ENCODE measurements around the gene STK26. TPM values are rescaled to one million over a fixed set of nuclear protein-coding genes. Genes with fewer than 3 reads are reported as not detected.

Gene STK26
- total and polyA plus RNA-seq, 2 donors (not counting 3 experiments of a cell fraction or from before 2014, with no cell fraction given), result 0.87 to 3.7 TPM

- H3K36me3 ChIP-seq (ENCODE audit: control insufficient read depth in 2 of 2, extremely low read depth in 1 of 2, insufficient read depth in 2 of 2, low read length in 2 of 2), result no peaks in the 10 kb centered on the region
- ChIA-PET POLR2A (no interaction called here), CTCF (no interaction called here)
- H3K9me1 ChIP-seq (replicated peaks; ENCODE audit: control insufficient read depth, extremely low read depth, insufficient read depth, low read length), result no peaks in the 10 kb centered on the region
- H3K4me1 ChIP-seq (ENCODE audit: control insufficient read depth, extremely low read depth, insufficient read depth, low read length), result peaks cover 11% of the 10 kb centered on the region
- dilution Hi-C loops (cut with MboI; ENCODE audit: extremely low pct_ligation_motif_present, low sequenced_read_pairs) (no loop called here), intact Hi-C loops (cut with micrococcal nuclease) (no loop called here)
- no peaks in the 10 kb centered on the region for H4K20me1 ChIP-seq (replicated peaks; ENCODE audit: control insufficient read depth, extremely low read depth, insufficient read depth, low read length)
- H2AFZ ChIP-seq (ENCODE audit: low read depth, low read length), result no peak overlapping the region
- H3K4me2 ChIP-seq (ENCODE audit: insufficient read depth, low read length), result no peak overlapping the region
- TF ChIP-seq GATA2 (IDR thresholded peaks at IDR 0.05; ENCODE audit: insufficient read depth, insufficient read length, low read depth, low read length), result peak; percentile 25
- TF ChIP-seq, protein P1, sequence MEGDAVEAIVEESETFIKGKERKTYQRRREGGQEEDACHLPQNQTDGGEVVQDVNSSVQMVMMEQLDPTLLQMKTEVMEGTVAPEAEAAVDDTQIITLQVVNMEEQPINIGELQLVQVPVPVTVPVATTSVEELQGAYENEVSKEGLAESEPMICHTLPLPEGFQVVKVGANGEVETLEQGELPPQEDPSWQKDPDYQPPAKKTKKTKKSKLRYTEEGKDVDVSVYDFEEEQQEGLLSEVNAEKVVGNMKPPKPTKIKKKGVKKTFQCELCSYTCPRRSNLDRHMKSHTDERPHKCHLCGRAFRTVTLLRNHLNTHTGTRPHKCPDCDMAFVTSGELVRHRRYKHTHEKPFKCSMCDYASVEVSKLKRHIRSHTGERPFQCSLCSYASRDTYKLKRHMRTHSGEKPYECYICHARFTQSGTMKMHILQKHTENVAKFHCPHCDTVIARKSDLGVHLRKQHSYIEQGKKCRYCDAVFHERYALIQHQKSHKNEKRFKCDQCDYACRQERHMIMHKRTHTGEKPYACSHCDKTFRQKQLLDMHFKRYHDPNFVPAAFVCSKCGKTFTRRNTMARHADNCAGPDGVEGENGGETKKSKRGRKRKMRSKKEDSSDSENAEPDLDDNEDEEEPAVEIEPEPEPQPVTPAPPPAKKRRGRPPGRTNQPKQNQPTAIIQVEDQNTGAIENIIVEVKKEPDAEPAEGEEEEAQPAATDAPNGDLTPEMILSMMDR (IDR thresholded peaks at IDR 0.05; ENCODE audit: extremely low read depth in 1 of 2, insufficient read depth in 1 of 2, low read depth in 1 of 2, low read length in 2 of 2), result no peak
- TF ChIP-seq POLR2AphosphoS5 (IDR thresholded peaks at IDR 0.05; ENCODE audit: insufficient read depth, low read depth, low read length), result no peak
- TF ChIP-seq EZH2 (IDR thresholded peaks at IDR 0.05; ENCODE audit: borderline replicate concordance, low read depth, low read length, severe bottlenecking), result no peak
- peak; percentile 31 for TF ChIP-seq JUN (IDR thresholded peaks at IDR 0.05; ENCODE audit: borderline replicate concordance, insufficient read depth, insufficient read length, low read depth)
- TF ChIP-seq MYC (IDR thresholded peaks at IDR 0.05; ENCODE audit: low read depth, low read length), result no peak
- TF ChIP-seq FOS (IDR thresholded peaks at IDR 0.05; ENCODE audit: borderline replicate concordance, insufficient read depth, low read length), result peak; percentile 49
- H3K9ac ChIP-seq (replicated peaks; ENCODE audit: extremely low read depth, insufficient read depth, low read length), result no peak overlapping the region
- DNase-seq (ENCODE audit: low read depth, low spot score) (peak; percentile 42), FAIRE-seq (peak; percentile 80)
- no peak overlapping the region for H3K4me3 ChIP-seq (replicated peaks in 1 of 3; ENCODE audit: insufficient read depth in 1 of 3, low read depth in 1 of 3, low read length in 3 of 3)
- H3K27ac ChIP-seq (ENCODE audit: insufficient read depth, low read depth, low read length), result no peak overlapping the region
- no peaks in the 10 kb centered on the region for H3K9me3 ChIP-seq (replicated peaks; ENCODE audit: control insufficient read depth, insufficient read depth, low read length)
- H3K27me3 ChIP-seq (ENCODE audit: control insufficient read depth in 2 of 2, insufficient read depth in 2 of 2, low read length in 2 of 2), result no peaks in the 10 kb centered on the region
- H3K79me2 ChIP-seq (ENCODE audit: control insufficient read depth, insufficient read depth, low read length), result no peaks in the 10 kb centered on the region
- BruUV-seq (replicated peaks), result no TSS peak
These were observed 45.5 kb upstream of the STK26 start for GRCh38 chrX:131977619-131978018.

Data from endothelial cell of umbilical vein (primary cell).